T-helper 22 cell (primary cell): ENCODE data around the gene MED12L.
A peak's percentile ranks its signal among the peaks of the same experiment; 100 is the strongest.
"Not testable (repeated sequence)": the region's sequence is repeated elsewhere in the genome, so short reads cannot be mapped to it uniquely, and the experiment has no call there.

Experiments used
- DNase-seq: peaks from one replicate; pipeline ENCODE4 v3.0.0-alpha.2; 2020; ENCODE audit warnings: low read depth

Gene MED12L

GRCh38 chr3:151236736-151237135, 151.3 kb downstream of the MED12L start:
- no peak for DNase-seq

- not testable (repeated sequence) for DNase-seq
Measured at GRCh38 chr3:151242006-151242405, 156.5 kb downstream of the MED12L start.

- DNase-seq = no peak
Measured at GRCh38 chr3:151248772-151249337, 163.4 kb downstream of the MED12L start.

GRCh38 chr3:151256749-151257148, 171.3 kb downstream of the MED12L start:
- no peak for DNase-seq

GRCh38 chr3:151259664-151260063, 174.2 kb downstream of the MED12L start:
- DNase-seq = no peak

GRCh38 chr3:151262871-151263525, 177.5 kb downstream of the MED12L start:
- DNase-seq = no peak

GRCh38 chr3:151264605-151265004, 179.1 kb downstream of the MED12L start:
- DNase-seq = no peak

GRCh38 chr3:151265166-151265565, 179.7 kb downstream of the MED12L start:
- DNase-seq = no peak

- DNase-seq = no peak
Measured at GRCh38 chr3:151265866-151266265, 180.4 kb downstream of the MED12L start.

- no peak for DNase-seq
Measured at GRCh38 chr3:151267066-151267465, 181.6 kb downstream of the MED12L start.

- DNase-seq = no peak
Measured at GRCh38 chr3:151268267-151269235, 183.1 kb downstream of the MED12L start.

- DNase-seq = no peak
Measured at GRCh38 chr3:151269631-151270030, 184.2 kb downstream of the MED12L start.

- DNase-seq = no peak
Measured at GRCh38 chr3:151275091-151275490, 189.6 kb downstream of the MED12L start.

- no peak for DNase-seq
Measured at GRCh38 chr3:151276038-151276686, 190.7 kb downstream of the MED12L start.

- DNase-seq = peak; percentile 4
Measured at GRCh38 chr3:151276687-151277042, 191.2 kb downstream of the MED12L start.

GRCh38 chr3:151278230-151278629, 192.8 kb downstream of the MED12L start, which contains the start of gene P2RY14:
TSS of gene P2RY14 (minus strand) at chr3:151278542. CDS start at chr3:151214316, 64,226 bp downstream.
- DNase-seq = no peak

GRCh38 chr3:151281671-151282324, 196.3 kb downstream of the MED12L start:
- DNase-seq = no peak

- no peak for DNase-seq
Measured at GRCh38 chr3:151282921-151283320, 197.5 kb downstream of the MED12L start.

GRCh38 chr3:151283387-151283786, 197.9 kb downstream of the MED12L start:
- DNase-seq = no peak

- DNase-seq = no peak
Measured at GRCh38 chr3:151283907-151284461, 198.5 kb downstream of the MED12L start.

- no peak for DNase-seq
Measured at GRCh38 chr3:151285940-151286339, 200.5 kb downstream of the MED12L start.
